ENCODE results near the gene SRP54.

The SRP54 gene

GRCh38 chr14:35044939-35045797 is 62.4 kb downstream of the SRP54 start:
- TF ChIP-seq CTCF (IDR thresholded peaks at IDR 0.05; ENCODE audit: insufficient read depth, low read length, missing control alignments): no peak
- POLR2A ChIA-PET: interaction anchor here (0.7 to 1.4 kb wide), 3 partner anchors 10 to 64 kb away, joined by 4 to 9 read pairs (median 4); partner anchors contain the start of gene SRP54
- H3K4me3 ChIP-seq (ENCODE audit: low read depth, low read length): peak overlapping the region; percentile 84
- CTCF ChIA-PET: interaction anchor here (1.8 kb wide), 1 partner anchor 24 kb away, joined by 5 read pairs; no protein-coding TSS in a partner anchor
- no peak for DNase-seq (ENCODE audit: low read depth, low spot score)

GRCh38 chr14:35045798-35046047 is 62.9 kb downstream of the SRP54 start:
- ChIA-PET POLR2A (interaction anchor here (0.6 to 1.4 kb wide), 4 partner anchors 11 to 65 kb away, joined by 3 to 9 read pairs (median 4); partner anchors contain the start of gene SRP54), CTCF (interaction anchor here (1.8 kb wide), 1 partner anchor 24 kb away, joined by 5 read pairs; no protein-coding TSS in a partner anchor)
- peak overlapping the region; percentile 84 for H3K4me3 ChIP-seq (ENCODE audit: low read depth, low read length)
- DNase-seq (ENCODE audit: low read depth, low spot score): no peak
- TF ChIP-seq CTCF (IDR thresholded peaks at IDR 0.05; ENCODE audit: insufficient read depth, low read length, missing control alignments): no peak

- peak; percentile 62 for DNase-seq (ENCODE audit: low read depth, low spot score)
- ChIA-PET CTCF (interaction anchor here (1.1 to 1.8 kb wide), 2 partner anchors 21 to 25 kb away, joined by 3 to 5 read pairs; no protein-coding TSS in a partner anchor), POLR2A (interaction anchor here (0.6 to 1.4 kb wide), 5 partner anchors 11 to 75 kb away, joined by 3 to 9 read pairs (median 4); partner anchors contain the start of genes PPP2R3C and SRP54)
- TF ChIP-seq CTCF (IDR thresholded peaks at IDR 0.05; ENCODE audit: insufficient read depth, low read length, missing control alignments): no peak
- H3K4me3 ChIP-seq (ENCODE audit: low read depth, low read length): peak within 1 kb of the TSS; percentile 84
Measured at GRCh38 chr14:35046048-35046750, 63.4 kb downstream of the SRP54 start, which contains the start of gene FAM177A1. FAM177A1 (plus strand) TSS chr14:35046272; CDS start chr14:35046464, 192 bp downstream.

- ChIA-PET CTCF (interaction anchor here (1.1 to 1.8 kb wide), 3 partner anchors 20 to 375 kb away, joined by 3 to 5 read pairs (median 4); no protein-coding TSS in a partner anchor), POLR2A (interaction anchor here (1.3 to 1.4 kb wide), 2 partner anchors 12 to 75 kb away, joined by 4 to 6 read pairs; partner anchors contain the start of gene PPP2R3C)
- peak overlapping the region; percentile 84 for H3K4me3 ChIP-seq (ENCODE audit: low read depth, low read length)
- TF ChIP-seq CTCF (IDR thresholded peaks at IDR 0.05; ENCODE audit: insufficient read depth, low read length, missing control alignments): no peak
- DNase-seq (ENCODE audit: low read depth, low spot score): no peak
Measured at GRCh38 chr14:35046751-35047536, 64.2 kb downstream of the SRP54 start.

DNA sequence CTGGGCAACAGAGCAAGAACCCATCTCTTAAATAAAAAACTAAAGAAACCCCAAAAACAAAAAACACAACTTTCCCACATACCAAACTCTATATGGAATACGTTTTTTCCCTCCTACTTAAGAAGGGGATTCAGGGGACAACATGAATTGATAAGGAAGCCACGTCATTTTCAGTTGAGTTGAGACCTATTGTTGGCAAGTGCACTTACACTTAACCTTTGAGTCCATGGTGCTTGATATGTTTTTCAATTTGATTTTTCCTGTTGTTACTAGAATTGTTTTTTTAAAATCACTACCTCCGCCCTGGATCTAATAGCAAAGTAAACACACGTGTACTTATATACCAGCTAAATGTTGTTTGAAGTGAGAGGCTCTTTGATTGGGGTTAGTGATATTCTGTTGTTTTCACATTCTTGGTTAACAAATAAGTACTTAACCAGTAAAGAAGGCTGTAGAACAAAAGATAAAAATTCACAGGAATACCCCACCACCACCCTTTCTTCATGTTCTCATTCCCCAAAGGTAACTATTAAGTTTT is 65.3 kb downstream of the SRP54 start:
- CTCF ChIA-PET: interaction anchor here (1.6 kb wide), 1 partner anchor 374 kb away, joined by 4 read pairs; no protein-coding TSS in a partner anchor
- no peak overlapping the region for H3K4me3 ChIP-seq (ENCODE audit: low read depth, low read length)
- POLR2A ChIA-PET: no interaction called here

More for the DNA sequence above, 65.3 kb downstream of the SRP54 start:
- no peak for DNase-seq (ENCODE audit: low read depth, low spot score)
- no peak for TF ChIP-seq CTCF (IDR thresholded peaks at IDR 0.05; ENCODE audit: insufficient read depth, low read length, missing control alignments)

Measured in AG04449 (cell line).